ENCODE measurements around the gene CNOT1. TPM values are rescaled to one million over a fixed set of nuclear protein-coding genes. Genes with fewer than 3 reads are reported as not detected.

The CNOT1 gene
- total and polyA plus RNA-seq, 2 of the 4 experiments (the other 2 are of a cell fraction): 85.5 to 357 TPM

DNA sequence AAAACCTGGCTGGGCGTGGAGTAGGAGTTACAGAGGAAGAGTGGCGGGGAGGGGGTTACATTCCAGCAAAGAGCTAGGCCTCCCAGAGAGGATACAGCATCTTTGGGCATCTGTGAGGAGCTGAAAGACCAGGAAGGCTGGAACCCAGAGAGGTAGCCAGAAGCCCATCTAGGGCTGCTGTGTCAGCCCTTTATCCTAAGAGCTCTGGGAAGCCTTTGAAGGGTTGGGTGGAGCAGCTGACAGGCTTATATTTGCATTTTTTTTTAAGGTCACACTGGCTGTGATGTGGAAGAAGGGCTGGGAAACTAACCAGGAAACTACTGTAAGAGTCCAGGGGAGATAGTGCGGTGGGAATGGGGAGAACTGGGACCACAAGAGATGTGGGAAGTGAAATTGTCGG is 6.8 kb upstream of the CNOT1 start:
- no peak for TF ChIP-seq POLR2A (IDR thresholded peaks at IDR 0.05; ENCODE audit: low read depth, low read length)
- TF ChIP-seq BHLHE40 (IDR thresholded peaks at IDR 0.05; ENCODE audit: low read depth, low read length): no peak
- TF ChIP-seq RCOR1 (IDR thresholded peaks at IDR 0.05; ENCODE audit: insufficient replicate concordance, low read length): no peak
- no peak for TF ChIP-seq FOS (IDR thresholded peaks at IDR 0.05; ENCODE audit: low read depth, low read length)
- no peak for TF ChIP-seq CHD1 (IDR thresholded peaks at IDR 0.05; ENCODE audit: low read depth, low read length)
- no peak for TF ChIP-seq CEBPB (IDR thresholded peaks at IDR 0.05; ENCODE audit: low read depth, low read length)
- TF ChIP-seq, protein P1, sequence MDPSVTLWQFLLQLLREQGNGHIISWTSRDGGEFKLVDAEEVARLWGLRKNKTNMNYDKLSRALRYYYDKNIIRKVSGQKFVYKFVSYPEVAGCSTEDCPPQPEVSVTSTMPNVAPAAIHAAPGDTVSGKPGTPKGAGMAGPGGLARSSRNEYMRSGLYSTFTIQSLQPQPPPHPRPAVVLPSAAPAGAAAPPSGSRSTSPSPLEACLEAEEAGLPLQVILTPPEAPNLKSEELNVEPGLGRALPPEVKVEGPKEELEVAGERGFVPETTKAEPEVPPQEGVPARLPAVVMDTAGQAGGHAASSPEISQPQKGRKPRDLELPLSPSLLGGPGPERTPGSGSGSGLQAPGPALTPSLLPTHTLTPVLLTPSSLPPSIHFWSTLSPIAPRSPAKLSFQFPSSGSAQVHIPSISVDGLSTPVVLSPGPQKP (IDR thresholded peaks at IDR 0.05; ENCODE audit: borderline replicate concordance, low read depth, low read length): no peak
- TF ChIP-seq MXI1 (IDR thresholded peaks at IDR 0.05; ENCODE audit: borderline replicate concordance, low read depth, low read length): no peak
- no peak for TF ChIP-seq MAZ (IDR thresholded peaks at IDR 0.05; ENCODE audit: borderline replicate concordance, low read depth, low read length)
- TF ChIP-seq, protein P2, sequence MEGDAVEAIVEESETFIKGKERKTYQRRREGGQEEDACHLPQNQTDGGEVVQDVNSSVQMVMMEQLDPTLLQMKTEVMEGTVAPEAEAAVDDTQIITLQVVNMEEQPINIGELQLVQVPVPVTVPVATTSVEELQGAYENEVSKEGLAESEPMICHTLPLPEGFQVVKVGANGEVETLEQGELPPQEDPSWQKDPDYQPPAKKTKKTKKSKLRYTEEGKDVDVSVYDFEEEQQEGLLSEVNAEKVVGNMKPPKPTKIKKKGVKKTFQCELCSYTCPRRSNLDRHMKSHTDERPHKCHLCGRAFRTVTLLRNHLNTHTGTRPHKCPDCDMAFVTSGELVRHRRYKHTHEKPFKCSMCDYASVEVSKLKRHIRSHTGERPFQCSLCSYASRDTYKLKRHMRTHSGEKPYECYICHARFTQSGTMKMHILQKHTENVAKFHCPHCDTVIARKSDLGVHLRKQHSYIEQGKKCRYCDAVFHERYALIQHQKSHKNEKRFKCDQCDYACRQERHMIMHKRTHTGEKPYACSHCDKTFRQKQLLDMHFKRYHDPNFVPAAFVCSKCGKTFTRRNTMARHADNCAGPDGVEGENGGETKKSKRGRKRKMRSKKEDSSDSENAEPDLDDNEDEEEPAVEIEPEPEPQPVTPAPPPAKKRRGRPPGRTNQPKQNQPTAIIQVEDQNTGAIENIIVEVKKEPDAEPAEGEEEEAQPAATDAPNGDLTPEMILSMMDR (conservative IDR thresholded peaks at IDR 0.05; ENCODE audit: low read depth, low read length): no peak
- no peak for TF ChIP-seq SMC3 (IDR thresholded peaks at IDR 0.05; ENCODE audit: low read depth, low read length)
- no peak for TF ChIP-seq RAD21 (IDR thresholded peaks at IDR 0.05; ENCODE audit: low read length)
- TF ChIP-seq, protein P3, sequence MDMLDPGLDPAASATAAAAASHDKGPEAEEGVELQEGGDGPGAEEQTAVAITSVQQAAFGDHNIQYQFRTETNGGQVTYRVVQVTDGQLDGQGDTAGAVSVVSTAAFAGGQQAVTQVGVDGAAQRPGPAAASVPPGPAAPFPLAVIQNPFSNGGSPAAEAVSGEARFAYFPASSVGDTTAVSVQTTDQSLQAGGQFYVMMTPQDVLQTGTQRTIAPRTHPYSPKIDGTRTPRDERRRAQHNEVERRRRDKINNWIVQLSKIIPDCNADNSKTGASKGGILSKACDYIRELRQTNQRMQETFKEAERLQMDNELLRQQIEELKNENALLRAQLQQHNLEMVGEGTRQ (IDR thresholded peaks at IDR 0.05; ENCODE audit: low read depth, low read length): no peak
- TF ChIP-seq NFE2L2 (IDR thresholded peaks at IDR 0.05; ENCODE audit: low read depth, low read length): no peak
- no peak for TF ChIP-seq RFX5 (IDR thresholded peaks at IDR 0.05; ENCODE audit: low read depth, low read length)
- peaks cover 3% of the 10 kb centered on the region; the same call in 1 of the 2 replicates for H3K9me1 ChIP-seq (ENCODE audit: insufficient read depth, low read length)
- no peaks in the 10 kb centered on the region for H3K36me3 ChIP-seq (ENCODE audit: control insufficient read depth, insufficient read depth, low read length)
- CTCF ChIA-PET: interaction anchor here (0.5 kb wide), 1 partner anchor 327 kb away, joined by 3 read pairs; no protein-coding TSS in a partner anchor
- no peaks in the 10 kb centered on the region for H3K27me3 ChIP-seq (ENCODE audit: control insufficient read depth, insufficient read depth, low read length)
- in situ Hi-C loops (cut with MboI; ENCODE audit: low sequenced_read_pairs): no loop called here
- POLR2A ChIA-PET (ENCODE audit: unreplicated experiment): no interaction called here
- no peak overlapping the region for H4K91ac ChIP-seq (ENCODE audit: insufficient read depth, low read depth, low read length)
- peaks cover 1% of the 10 kb centered on the region; the same call in 1 of the 2 replicates for H3K4me1 ChIP-seq (ENCODE audit: control insufficient read depth, insufficient read depth, low read length)
- no peaks in the 10 kb centered on the region for H4K20me1 ChIP-seq (ENCODE audit: insufficient read depth, low read length)
- no peak overlapping the region for H3K4me2 ChIP-seq (ENCODE audit: low read depth, low read length)
- intact Hi-C loops (cut with micrococcal nuclease): loop anchor here (10.0 kb wide), 1 partner anchor 302 kb away; no protein-coding TSS in a partner anchor
- no peak overlapping the region for H2BK15ac ChIP-seq (ENCODE audit: low read depth, low read length)
- H3K27ac ChIP-seq (ENCODE audit: insufficient read depth, low read length): no peak overlapping the region
- no peak overlapping the region for H3K4ac ChIP-seq (ENCODE audit: low read depth, low read length)
- H2BK120ac ChIP-seq (ENCODE audit: low read depth, low read length): no peak overlapping the region
- no peak overlapping the region for H3K4me3 ChIP-seq (ENCODE audit: insufficient read depth, low read depth, low read length)
- ATAC-seq (ENCODE audit: low read depth) (no peak), DNase-seq (no peak)
- no peak overlapping the region for H2AFZ ChIP-seq (replicated peaks; ENCODE audit: low read length, poor library complexity)
- H3K79me1 ChIP-seq (ENCODE audit: low read depth in 1 of 2, low read length in 2 of 2): no peaks in the 10 kb centered on the region
- no peak overlapping the region for H3K18ac ChIP-seq (ENCODE audit: low read depth, low read length)
- no peak overlapping the region for H2AK9ac ChIP-seq (replicated peaks; ENCODE audit: low read depth, low read length, poor library complexity)
- H4K8ac ChIP-seq (ENCODE audit: low read depth in 2 of 2, low read length in 2 of 2): no peak overlapping the region
- dilution Hi-C loops (cut with HindIII; ENCODE audit: low sequenced_read_pairs, unreplicated experiment): no loop called here
- H2AK5ac ChIP-seq (ENCODE audit: low read depth, low read length): no peak overlapping the region
- no peak overlapping the region for H3K23ac ChIP-seq (ENCODE audit: low read depth, low read length)
- H3K9ac ChIP-seq (ENCODE audit: low read depth, low read length): no peak overlapping the region
- WGBS, 2 experiments (ENCODE audit: extremely low coverage in 2 of 2, insufficient read length in 1 of 2): 100% methylated on average over 1 of the region's 4 CpGs; no CpG with 5 or more reads in 1 of the 2 experiments
- no peak overlapping the region for H2BK5ac ChIP-seq (ENCODE audit: low read depth, low read length, poor library complexity, severe bottlenecking)
- H3K9me3 ChIP-seq (ENCODE audit: control insufficient read depth, insufficient read depth, low read length): no peaks in the 10 kb centered on the region
- no peak overlapping the region for H4K5ac ChIP-seq (ENCODE audit: low read depth, low read length)
- BruUV-seq (replicated peaks): no TSS peak
- no peak overlapping the region for H3K56ac ChIP-seq (ENCODE audit: extremely low read depth, insufficient read depth, low read length)
- no peak overlapping the region for H3K14ac ChIP-seq (replicated peaks; ENCODE audit: low read depth, low read length)
- H2BK20ac ChIP-seq (ENCODE audit: low read depth, low read length): no peak overlapping the region

Measured in IMR-90 (cell line).